Measurements from ENCODE around the gene CAPN10. TPM values are rescaled to one million over a fixed set of nuclear protein-coding genes. Genes with fewer than 3 reads are reported as not detected.

The CAPN10 gene
- total and polyA plus RNA-seq, 12 donors, result 4.7 to 158 (median 25.1) TPM

DNA sequence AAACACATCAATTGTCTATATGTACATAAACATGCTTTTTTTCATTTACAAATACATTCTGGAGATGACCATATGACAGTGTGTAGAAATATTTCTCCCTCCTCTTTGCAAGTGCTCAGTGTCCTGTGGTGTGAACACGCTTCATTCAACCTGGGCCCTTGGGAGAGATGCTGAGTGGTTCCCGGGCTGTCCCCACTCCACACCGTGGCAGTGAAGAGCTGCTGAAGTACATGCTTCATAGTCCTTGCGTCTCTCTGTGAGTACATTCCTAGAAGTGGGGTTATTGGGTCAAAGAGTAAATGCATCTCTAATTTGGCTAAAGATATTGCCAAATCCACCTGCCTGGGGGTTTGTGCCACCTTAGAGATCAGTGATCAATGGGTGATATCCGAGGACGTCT, 32.2 kb downstream of the CAPN10 start:
- WGBS, 4 donors, result 77 to 89% (median 79%) methylated on average over 6 of the region's 6 CpGs
- intact Hi-C loops (cut with DNase I), result no loop called here
- TF ChIP-seq POLR2A (IDR thresholded peaks at IDR 0.05), result no peak
- TF ChIP-seq, protein P1, sequence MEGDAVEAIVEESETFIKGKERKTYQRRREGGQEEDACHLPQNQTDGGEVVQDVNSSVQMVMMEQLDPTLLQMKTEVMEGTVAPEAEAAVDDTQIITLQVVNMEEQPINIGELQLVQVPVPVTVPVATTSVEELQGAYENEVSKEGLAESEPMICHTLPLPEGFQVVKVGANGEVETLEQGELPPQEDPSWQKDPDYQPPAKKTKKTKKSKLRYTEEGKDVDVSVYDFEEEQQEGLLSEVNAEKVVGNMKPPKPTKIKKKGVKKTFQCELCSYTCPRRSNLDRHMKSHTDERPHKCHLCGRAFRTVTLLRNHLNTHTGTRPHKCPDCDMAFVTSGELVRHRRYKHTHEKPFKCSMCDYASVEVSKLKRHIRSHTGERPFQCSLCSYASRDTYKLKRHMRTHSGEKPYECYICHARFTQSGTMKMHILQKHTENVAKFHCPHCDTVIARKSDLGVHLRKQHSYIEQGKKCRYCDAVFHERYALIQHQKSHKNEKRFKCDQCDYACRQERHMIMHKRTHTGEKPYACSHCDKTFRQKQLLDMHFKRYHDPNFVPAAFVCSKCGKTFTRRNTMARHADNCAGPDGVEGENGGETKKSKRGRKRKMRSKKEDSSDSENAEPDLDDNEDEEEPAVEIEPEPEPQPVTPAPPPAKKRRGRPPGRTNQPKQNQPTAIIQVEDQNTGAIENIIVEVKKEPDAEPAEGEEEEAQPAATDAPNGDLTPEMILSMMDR (IDR thresholded peaks at IDR 0.05), result no peak
- Histone ChIP-seq H3K27ac (no peak overlapping the region), H3K36me3 (replicated peaks in 1 of 2) (no peaks in the 10 kb centered on the region), H3K9me3 (replicated peaks in 1 of 3) (no peaks in the 10 kb centered on the region), H3K27me3 (no peaks in the 10 kb centered on the region), H3K4me1 (replicated peaks in 1 of 2) (no peaks in the 10 kb centered on the region), H3K4me3 (no peak overlapping the region)
- DNase-seq, result peak in 1 of 7 donors; percentile 8

DNA sequence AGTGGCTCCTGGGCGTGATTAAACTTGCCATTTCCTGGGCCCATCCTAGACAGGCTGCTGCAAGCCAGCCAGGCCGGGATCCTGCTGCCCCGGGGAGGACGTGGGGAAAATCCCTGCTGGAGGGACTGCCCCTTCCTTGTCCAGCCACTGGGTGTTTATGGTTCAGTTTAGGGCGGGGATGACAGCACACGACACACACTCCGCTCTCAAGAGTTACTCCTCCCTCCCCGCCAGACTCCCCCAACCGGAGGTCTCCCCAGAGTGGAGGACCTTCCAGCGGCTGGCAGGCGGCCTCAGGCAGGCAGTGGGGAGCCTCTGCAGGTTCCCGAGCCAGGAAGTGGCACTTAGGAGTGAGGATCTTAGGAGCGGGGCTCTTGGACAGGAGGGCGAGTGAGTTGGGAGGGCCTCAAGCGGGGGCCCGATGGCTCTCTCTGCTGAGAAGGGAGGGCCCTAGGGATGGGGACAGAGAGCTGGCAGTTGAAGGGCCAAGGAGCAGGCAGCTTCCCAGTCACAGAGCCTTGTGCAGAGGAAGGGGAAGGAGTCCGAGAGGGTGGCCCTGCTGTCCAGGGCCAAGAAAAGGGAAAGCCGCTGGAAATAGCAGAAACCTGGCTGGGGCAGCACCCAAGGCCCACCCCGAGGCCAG, 33.1 kb downstream of the CAPN10 start:
- H3K4me3 ChIP-seq, result no peak overlapping the region
- no peak for TF ChIP-seq POLR2A (IDR thresholded peaks at IDR 0.05)
- TF ChIP-seq, protein P1 (IDR thresholded peaks at IDR 0.05), result no peak
- H3K27me3 ChIP-seq, result no peaks in the 10 kb centered on the region
- DNase-seq, result peak in 3 of 7 donors; percentile 2 to 5 (median 5)
- H3K36me3 ChIP-seq (replicated peaks in 1 of 2), result no peaks in the 10 kb centered on the region
- H3K9me3 ChIP-seq (replicated peaks in 1 of 3), result no peaks in the 10 kb centered on the region
- H3K27ac ChIP-seq, result no peak overlapping the region
- intact Hi-C loops (cut with DNase I), result no loop called here
- 83 to 93% (median 86%) methylated on average over 11 to 19 of the region's 19 CpGs for WGBS, 4 donors
- no peaks in the 10 kb centered on the region for H3K4me1 ChIP-seq (replicated peaks in 1 of 2)

DNA sequence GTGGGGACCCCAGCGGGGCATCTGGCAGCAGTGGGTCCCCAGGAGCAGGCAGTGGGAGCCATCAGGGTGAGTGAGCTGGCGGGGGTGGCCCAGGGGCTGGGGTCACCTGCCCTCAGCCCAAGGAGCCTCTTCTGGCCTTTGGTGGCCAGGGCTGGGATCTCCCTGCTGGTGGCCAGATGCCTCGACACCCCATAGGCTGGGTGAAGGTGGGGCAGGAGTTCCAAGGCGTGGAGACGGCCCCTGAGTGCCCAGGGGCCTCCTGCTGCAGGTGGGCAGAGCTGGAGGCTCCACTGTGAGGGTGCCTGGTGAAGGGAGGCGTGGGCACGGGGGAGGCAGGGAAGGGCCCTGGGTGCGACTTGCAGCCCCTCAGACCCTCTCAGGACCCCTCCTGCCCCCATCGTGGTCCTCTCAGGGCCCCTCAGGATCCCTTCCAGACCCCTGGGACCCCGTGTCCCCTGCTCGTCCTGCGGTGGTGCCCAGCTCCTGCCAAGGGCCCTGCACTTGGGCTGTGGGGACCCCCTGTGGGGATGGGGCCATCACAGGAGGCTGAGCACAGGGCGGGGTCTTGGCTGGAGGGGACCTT, 33.7 kb downstream of the CAPN10 start:
- no peaks in the 10 kb centered on the region for H3K4me1 ChIP-seq (replicated peaks in 1 of 2)
- H3K27ac ChIP-seq, result no peak overlapping the region
- no peaks in the 10 kb centered on the region for H3K36me3 ChIP-seq (replicated peaks in 1 of 2)
- no peak overlapping the region for H3K4me3 ChIP-seq
- WGBS, 4 donors, result 79 to 94% (median 87%) methylated on average over 3 to 13 of the region's 13 CpGs
- intact Hi-C loops (cut with DNase I), result no loop called here
- no peaks in the 10 kb centered on the region for H3K27me3 ChIP-seq
- no peak for TF ChIP-seq POLR2A (IDR thresholded peaks at IDR 0.05)
- TF ChIP-seq, protein P1 (IDR thresholded peaks at IDR 0.05), result no peak
- no peaks in the 10 kb centered on the region for H3K9me3 ChIP-seq (replicated peaks in 1 of 3)
- peak in 3 of 7 donors; percentile 6 to 12 (median 9) for DNase-seq

DNA sequence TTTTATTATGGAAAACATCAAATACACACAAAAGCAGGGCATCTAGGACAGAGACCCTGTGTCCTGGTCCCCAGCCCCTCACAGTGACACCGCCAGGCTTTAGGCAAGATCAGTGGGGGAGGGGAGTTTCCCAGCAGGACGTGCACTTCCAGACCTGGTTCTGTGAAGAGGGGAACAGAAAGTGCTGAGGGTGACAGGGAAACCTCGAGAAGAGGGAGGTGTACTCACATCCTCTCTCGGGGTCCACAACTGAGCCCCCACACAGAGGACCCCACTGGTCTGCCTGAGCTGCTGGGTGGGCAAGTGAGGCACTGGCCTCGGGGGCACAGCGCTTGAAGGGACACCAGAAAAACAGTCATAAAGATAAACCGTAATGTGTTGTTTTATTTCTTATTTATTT, 34.3 kb downstream of the CAPN10 start:
- peak in 3 of 7 donors; percentile 5 to 10 (median 10) for DNase-seq
- Histone ChIP-seq H3K27ac (no peak overlapping the region), H3K9me3 (replicated peaks in 1 of 3) (no peaks in the 10 kb centered on the region), H3K4me3 (no peak overlapping the region), H3K4me1 (replicated peaks in 1 of 2) (no peaks in the 10 kb centered on the region), H3K27me3 (no peaks in the 10 kb centered on the region), H3K36me3 (replicated peaks in 1 of 2) (no peaks in the 10 kb centered on the region)
- TF ChIP-seq POLR2A (IDR thresholded peaks at IDR 0.05), result no peak
- TF ChIP-seq, protein P1 (IDR thresholded peaks at IDR 0.05), result no peak
- WGBS, 4 donors, result 74 to 80% (median 78%) methylated on average over 6 to 7 of the region's 7 CpGs
- intact Hi-C loops (cut with DNase I), result no loop called here
